Activated CD8-positive, alpha-beta memory T cell treated with anti-CD3 and anti-CD28 coated beads for 4 hours (primary cell): ENCODE results near the gene ME1.
"Not testable (repeated sequence)": the region's sequence is repeated elsewhere in the genome, so short reads cannot be mapped to it uniquely, and the experiment has no call there.

Experiments
- DNase-seq, 2 donors: peaks; one replicate each; pipeline ENCODE4 v3.0.0-alpha.2; 2020; ENCODE audit warnings: low read depth in 2 of 2

Gene ME1

DNA sequence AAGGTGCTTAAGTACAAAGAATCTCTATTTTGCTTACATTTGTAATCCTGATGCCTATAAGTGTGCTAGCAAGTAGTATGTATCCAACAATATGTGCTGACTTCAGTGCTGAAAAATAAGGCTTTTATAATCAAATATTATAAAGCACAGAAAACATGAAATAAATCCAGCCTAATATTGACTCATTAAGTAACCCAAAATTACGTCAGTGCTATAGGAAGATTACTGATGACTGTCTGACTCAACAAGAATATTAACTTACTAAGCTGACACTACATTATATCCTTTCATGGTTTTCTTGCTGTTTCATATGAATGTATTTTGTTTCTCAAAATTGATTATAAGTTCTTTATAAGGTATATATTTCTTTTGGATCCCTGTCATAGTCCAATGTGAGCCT, 76.1 kb downstream of the ME1 start:
- no peak for DNase-seq

DNA sequence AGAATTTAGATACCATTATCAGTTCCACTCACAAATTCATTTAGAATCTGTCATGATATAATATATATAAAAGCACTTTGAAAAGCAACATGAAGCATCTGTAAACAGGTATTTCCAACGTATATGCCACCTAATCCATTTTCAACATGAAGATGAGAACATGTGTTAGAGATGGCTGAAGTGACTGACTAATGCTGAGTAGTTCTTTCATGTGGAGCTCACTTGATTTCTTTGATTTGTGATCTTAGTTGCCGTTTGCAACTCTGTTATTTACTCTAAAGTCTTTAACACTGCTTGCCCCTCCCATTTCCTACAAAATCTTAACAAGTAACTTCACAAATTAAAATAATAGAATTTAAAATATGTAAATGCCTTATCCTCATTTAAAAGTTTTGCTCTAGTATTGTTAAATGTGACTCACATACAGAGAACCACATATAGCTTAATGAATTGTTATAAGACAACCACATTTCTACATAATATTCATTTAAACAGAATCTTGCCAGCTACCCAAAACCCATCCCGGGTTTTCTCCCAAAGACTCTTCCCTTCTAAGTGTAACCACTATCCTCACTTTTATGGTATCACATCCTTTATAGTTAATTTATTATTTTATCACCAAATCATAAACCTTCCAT, 78.3 kb downstream of the ME1 start:
- no peak for DNase-seq

- DNase-seq, result no peak
These were observed 87.7 kb downstream of the ME1 start for GRCh38 chr6:83343121-83343520.

DNA sequence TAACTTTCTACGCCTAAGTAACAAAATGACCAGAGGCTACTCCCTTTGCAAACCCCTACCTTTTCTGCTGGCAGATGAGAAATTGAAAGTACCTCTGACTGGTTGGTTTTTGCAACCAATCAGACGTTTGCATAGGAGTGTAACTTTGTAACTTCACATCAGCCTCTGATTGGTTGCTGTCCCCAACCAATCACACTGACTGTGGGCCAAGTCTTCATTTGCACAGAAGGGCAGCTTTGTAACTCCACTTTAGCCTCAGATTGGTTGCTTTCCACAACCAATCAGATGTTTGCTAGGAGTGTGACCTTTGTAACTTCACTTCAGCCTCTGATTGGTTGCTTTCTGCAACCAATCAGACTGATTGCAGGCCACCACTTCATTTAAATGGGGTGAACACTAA, 89.1 kb downstream of the ME1 start:
- DNase-seq, result no peak

DNA sequence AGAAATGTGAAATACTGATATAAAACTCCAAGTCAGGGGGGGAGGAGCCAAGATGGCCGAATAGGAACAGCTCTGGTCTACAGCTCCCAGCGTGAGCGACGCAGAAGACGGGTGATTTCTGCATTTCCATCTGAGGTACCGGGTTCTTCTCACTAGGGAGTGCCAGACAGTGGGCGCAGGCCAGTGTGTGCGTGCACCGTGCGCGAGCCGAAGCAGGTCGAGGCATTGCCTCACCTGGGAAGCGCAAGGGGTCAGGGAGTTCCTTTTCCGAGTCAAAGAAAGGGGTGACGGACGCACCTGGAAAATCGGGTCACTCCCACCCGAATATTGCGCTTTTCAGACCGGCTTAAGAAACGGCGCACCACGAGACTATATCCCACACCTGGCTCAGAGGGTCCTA, 96.9 kb downstream of the ME1 start:
- not testable (repeated sequence) for DNase-seq

DNA sequence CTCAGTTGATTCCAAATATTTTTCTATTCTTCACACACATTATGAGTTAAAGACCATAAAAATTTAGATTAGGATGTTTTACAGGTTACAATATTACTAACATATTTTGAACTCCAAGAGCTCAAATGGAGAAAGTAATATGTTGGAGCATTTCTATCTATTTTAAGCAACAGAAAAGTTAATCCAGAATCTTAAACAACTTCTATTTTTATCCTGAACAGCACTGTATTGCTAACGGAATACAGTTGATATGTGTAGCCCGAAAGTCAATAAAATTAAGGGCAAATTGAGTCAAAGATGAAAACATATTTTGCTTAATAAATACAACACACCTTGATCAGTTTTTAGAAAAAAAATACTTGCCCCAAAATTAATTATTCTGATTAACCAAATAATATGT, 97.4 kb downstream of the ME1 start:
- no peak for DNase-seq

- DNase-seq, result no peak
These were observed 116.2 kb downstream of the ME1 start for GRCh38 chr6:83314693-83315092.

GRCh38 chr6:83313882-83314281, 117.0 kb downstream of the ME1 start:
- DNase-seq, result no peak

- DNase-seq, result no peak
These were observed 119.6 kb downstream of the ME1 start for GRCh38 chr6:83311231-83311630.

DNA sequence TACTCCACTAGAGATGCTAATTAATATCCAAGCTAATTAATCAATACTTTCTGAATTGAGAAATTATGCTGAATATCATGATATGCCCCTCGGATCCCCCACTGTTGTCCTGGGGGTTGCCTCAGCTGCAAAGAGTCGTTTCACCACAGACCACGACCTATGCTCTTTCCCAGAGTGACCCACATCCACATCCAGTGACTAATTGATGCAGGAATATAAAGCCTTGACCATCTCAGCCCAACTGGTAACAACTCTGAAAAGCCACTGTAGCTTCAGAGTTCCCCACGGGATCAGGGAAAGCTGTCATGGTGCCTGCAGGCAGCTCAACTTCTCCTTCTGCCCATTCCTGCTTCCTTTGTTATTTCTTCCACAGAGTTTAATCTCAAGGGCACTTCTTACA, 120.8 kb downstream of the ME1 start:
- DNase-seq, result no peak

- DNase-seq, result no peak
These were observed 121.5 kb downstream of the ME1 start for GRCh38 chr6:83309344-83309743.

DNA sequence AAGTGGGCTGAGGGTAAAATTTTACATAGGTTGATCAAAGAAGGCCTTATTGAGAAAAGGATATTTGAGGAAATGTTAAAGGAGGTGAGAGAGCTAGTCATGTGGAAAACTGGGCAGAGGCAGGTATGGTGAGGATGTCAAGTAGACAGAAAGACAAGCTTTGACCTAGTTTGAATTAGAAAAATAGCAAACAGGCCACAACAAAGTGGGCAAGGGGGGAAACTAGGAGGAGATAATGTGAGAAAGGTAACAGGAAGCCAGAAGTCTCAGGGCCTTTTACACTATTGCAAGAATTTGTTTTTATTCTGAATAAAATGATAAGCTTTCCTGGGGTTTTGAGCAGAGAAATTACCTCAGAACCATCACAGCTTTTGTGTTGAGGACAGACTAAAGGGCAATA, 122.0 kb downstream of the ME1 start:
- no peak for DNase-seq

DNA sequence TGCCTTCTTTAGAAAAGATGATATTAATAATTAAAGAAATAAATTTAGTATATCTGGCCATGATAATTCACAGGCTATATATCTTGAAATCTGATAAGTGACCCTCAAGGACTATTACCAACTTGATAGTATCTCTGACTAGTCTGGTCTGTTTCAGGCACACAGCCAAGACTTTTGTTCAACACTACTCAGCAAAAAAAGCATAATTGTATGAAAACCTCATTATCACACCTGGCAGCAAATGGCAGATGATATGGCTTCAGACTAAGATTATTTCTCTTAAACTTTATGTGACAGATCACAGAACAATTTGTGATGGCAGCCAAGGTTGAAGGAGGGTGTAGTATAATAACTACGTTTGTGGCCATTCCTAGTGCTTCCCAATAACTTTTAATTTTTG, 123.0 kb downstream of the ME1 start:
- DNase-seq, result no peak

- no peak for DNase-seq
These were observed 127.4 kb downstream of the ME1 start for GRCh38 chr6:83303426-83303825.

DNA sequence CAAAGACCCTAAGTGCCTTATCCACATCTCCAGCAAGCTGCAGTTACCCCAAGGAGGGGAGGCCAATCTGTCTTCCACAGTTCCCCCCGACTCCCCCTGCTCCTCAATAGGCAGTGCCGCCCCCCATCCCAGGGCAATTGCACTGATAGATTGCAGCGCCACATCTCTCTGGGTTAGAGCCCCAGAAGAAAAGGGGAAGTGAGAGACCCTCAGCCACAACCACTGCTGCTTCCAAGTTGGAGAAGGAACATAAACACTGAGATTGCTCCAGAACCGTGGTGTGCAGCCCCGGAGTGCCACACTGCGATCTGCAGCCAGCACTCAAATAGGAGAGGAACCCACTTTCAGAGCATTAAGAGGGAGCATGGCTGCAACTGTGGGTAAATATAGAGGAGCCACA, 136.2 kb downstream of the ME1 start:
- DNase-seq, result no peak

GRCh38 chr6:83292900-83293843, 137.7 kb downstream of the ME1 start:
- no peak for DNase-seq

- DNase-seq, result not testable (repeated sequence)
These were observed 143.6 kb downstream of the ME1 start for GRCh38 chr6:83287298-83287697.

GRCh38 chr6:83285917-83286316, 144.9 kb downstream of the ME1 start:
- no peak for DNase-seq

GRCh38 chr6:83273596-83273995, 157.3 kb downstream of the ME1 start:
- DNase-seq, result no peak

DNA sequence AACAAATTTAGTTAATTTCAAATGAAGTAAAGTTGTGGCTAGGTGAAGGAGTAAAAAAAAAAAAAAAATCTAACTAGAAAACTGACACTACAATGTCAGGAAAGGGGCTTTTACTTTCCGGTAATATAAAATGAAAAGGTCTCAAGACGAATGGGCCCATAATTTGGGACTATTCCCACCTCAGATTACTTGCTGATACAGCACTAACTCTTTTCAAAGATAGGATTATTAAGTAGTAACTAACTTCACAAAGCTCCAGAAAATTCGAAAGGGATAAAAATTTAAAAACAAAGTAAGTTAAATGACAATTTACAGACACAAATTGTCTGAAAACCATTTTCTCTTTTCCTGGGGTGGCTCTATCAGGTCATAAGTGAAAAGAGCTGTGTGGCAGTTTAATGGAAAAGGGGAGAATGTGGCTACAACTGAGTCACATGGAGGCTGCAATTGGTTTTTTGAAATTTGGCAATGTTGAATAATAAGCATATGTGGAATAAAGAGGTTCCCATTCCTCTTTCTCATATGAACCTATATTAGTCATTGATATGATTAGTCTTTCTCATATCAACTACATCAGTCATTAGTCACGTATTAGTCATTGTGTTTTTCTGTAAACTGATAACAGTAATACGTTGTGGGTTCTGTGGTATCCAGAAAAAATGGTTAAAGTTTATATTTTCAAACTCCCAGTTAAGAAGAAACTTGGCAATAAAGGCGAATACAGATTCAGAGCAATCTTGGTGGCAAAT, 159.7 kb downstream of the ME1 start:
- DNase-seq, result no peak

DNA sequence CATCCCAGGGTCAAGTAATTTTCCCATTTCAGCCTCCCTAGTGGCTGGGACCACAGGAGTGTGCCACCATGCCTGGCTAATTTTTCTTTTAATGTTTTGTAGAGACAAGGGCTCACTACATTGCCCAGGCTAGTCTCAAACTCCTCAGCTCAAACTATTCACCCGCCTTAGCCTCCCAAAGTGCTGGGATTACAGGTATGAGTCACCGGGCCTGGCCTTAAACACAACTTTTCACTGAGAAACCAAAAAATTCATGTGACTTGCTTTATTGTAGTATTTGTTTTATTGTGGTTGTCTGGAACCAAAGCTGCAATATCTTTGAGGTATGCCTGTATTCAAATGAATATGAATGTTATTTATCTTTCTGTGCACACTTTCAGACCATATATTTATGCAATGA, 165.5 kb downstream of the ME1 start:
- no peak for DNase-seq

DNA sequence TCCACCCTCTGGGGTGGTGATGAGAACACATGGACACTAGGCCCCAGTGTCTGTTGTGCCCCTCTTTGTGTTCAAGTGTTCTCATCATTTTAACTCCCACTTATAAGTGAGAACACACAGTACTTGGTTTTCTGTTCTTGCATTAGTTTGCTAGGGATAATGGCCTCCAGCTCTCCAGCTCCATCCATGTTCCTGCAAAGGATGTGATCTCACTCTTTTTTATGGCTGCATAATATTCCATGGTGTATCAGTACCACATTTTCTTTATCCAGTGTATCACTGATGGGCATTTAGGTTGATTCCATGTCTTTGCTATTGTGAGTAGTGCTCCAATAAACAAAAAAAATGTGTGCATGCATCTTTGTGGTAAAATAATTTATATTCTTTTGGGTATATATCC, 170.3 kb downstream of the ME1 start:
- no peak for DNase-seq

GRCh38 chr6:83258517-83258916, 172.3 kb downstream of the ME1 start:
- DNase-seq, result no peak
